HEK293 (cell line): Measurements from ENCODE around the gene INPP5B.

Experiments
- TRIM28 ChIP-seq: IDR thresholded peaks from 2 replicates; pipeline ENCODE4 v1.6.1; 2011; ENCODE audit warnings: low read length, control low read depth, borderline replicate concordance
- ZEB2 ChIP-seq: fragments of 450-650 bp; formaldehyde crosslinking; IDR thresholded peaks from 2 replicates; pipeline ENCODE4 v1.5.1; 2016; ENCODE audit warnings: missing biosample characterization, missing genetic modification characterization
- ZNF112 ChIP-seq: fragments of 450-650 bp; formaldehyde crosslinking; IDR thresholded peaks from 2 replicates; pipeline ENCODE4 v1.5.0; 2017; ENCODE audit warnings: missing biosample characterization, missing genetic modification characterization
- ZNF140 ChIP-seq: fragments of 450-650 bp; formaldehyde crosslinking; IDR thresholded peaks from 2 replicates; pipeline ENCODE4 v1.5.1; 2016; ENCODE audit warnings: missing biosample characterization, missing genetic modification characterization
- ZNF501 ChIP-seq: fragments of 450-650 bp; formaldehyde crosslinking; IDR thresholded peaks from 2 replicates; pipeline ENCODE4 v1.5.1; 2016; ENCODE audit warnings: missing biosample characterization, missing genetic modification characterization
- ZNF670 ChIP-seq: fragments of 450-650 bp; formaldehyde crosslinking; IDR thresholded peaks from 2 replicates; pipeline ENCODE4 v1.5.1; 2016; ENCODE audit warnings: missing biosample characterization, missing genetic modification characterization, low read depth
- ZNF785 ChIP-seq: fragments of 450-650 bp; formaldehyde crosslinking; IDR thresholded peaks from 2 replicates; pipeline ENCODE4 v1.5.1; 2016; ENCODE audit warnings: missing biosample characterization, missing genetic modification characterization
- ZNF830 ChIP-seq: fragments of 450-650 bp; IDR thresholded peaks from 2 replicates; pipeline ENCODE4 v1.5.0; 2018; ENCODE audit warnings: missing biosample characterization, missing genetic modification characterization, low read depth, mild to moderate bottlenecking, moderate library complexity
- TF ChIP-seq, protein P1 (sequence below): fragments of 450-650 bp; formaldehyde crosslinking; IDR thresholded peaks from 2 replicates; pipeline ENCODE4 v1.5.1; 2016; ENCODE audit warnings: missing biosample characterization, missing genetic modification characterization
- TF ChIP-seq, protein P2 (sequence below): fragments of 450-650 bp; formaldehyde crosslinking; IDR thresholded peaks from 2 replicates; pipeline ENCODE4 v1.5.1; 2016; ENCODE audit warnings: missing biosample characterization, missing genetic modification characterization
- TF ChIP-seq, protein P3 (sequence below): fragments of 450-650 bp; formaldehyde crosslinking; IDR thresholded peaks from 2 replicates; pipeline ENCODE4 v1.5.1; 2017; ENCODE audit warnings: missing biosample characterization, mild to moderate bottlenecking, missing genetic modification characterization, moderate library complexity
- TF ChIP-seq, protein P4 (sequence below): fragments of 450-650 bp; formaldehyde crosslinking; IDR thresholded peaks from 2 replicates; pipeline ENCODE4 v1.5.1; 2017; ENCODE audit warnings: missing biosample characterization, missing genetic modification characterization
- TF ChIP-seq, protein P5 (sequence below): fragments of 450-650 bp; formaldehyde crosslinking; IDR thresholded peaks from 2 replicates; pipeline ENCODE4 v1.5.1; 2016; ENCODE audit warnings: missing biosample characterization, missing genetic modification characterization

DNA sequence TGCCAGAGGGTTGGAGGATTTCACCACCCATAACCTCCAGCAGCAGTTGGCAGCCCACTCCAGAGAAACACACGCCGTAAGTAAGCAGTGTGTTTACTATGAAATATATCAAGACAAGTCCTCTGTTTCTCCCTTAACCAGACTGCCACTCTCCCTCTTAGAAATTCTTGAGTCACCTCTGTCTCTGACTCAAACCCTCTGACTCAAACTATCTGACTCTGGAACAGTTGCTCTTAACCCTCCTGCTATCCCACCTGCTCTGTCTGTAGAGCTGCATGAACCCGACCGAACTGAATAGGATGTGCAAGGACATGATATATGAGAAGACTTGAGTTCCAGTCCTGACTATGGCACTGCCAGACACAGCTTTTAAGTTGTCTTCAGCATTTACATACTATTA is 14.1 kb downstream of the INPP5B start:
- TF ChIP-seq ZNF501 (tag by site-specific recombination) (no peak), ZNF830 (tag by site-specific recombination) (no peak), ZNF670 (tag by site-specific recombination) (no peak), TRIM28 (no peak), ZNF785 (tag by site-specific recombination) (no peak), ZNF112 (tag by site-specific recombination) (no peak), ZEB2 (tag by site-specific recombination) (no peak), ZNF140 (tag by site-specific recombination) (no peak)
- TF ChIP-seq, protein P1, sequence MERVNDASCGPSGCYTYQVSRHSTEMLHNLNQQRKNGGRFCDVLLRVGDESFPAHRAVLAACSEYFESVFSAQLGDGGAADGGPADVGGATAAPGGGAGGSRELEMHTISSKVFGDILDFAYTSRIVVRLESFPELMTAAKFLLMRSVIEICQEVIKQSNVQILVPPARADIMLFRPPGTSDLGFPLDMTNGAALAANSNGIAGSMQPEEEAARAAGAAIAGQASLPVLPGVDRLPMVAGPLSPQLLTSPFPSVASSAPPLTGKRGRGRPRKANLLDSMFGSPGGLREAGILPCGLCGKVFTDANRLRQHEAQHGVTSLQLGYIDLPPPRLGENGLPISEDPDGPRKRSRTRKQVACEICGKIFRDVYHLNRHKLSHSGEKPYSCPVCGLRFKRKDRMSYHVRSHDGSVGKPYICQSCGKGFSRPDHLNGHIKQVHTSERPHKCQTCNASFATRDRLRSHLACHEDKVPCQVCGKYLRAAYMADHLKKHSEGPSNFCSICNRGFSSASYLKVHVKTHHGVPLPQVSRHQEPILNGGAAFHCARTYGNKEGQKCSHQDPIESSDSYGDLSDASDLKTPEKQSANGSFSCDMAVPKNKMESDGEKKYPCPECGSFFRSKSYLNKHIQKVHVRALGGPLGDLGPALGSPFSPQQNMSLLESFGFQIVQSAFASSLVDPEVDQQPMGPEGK = no peak
- TF ChIP-seq, protein P2, sequence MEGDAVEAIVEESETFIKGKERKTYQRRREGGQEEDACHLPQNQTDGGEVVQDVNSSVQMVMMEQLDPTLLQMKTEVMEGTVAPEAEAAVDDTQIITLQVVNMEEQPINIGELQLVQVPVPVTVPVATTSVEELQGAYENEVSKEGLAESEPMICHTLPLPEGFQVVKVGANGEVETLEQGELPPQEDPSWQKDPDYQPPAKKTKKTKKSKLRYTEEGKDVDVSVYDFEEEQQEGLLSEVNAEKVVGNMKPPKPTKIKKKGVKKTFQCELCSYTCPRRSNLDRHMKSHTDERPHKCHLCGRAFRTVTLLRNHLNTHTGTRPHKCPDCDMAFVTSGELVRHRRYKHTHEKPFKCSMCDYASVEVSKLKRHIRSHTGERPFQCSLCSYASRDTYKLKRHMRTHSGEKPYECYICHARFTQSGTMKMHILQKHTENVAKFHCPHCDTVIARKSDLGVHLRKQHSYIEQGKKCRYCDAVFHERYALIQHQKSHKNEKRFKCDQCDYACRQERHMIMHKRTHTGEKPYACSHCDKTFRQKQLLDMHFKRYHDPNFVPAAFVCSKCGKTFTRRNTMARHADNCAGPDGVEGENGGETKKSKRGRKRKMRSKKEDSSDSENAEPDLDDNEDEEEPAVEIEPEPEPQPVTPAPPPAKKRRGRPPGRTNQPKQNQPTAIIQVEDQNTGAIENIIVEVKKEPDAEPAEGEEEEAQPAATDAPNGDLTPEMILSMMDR (tag by site-specific recombination) = no peak
- TF ChIP-seq, protein P3, sequence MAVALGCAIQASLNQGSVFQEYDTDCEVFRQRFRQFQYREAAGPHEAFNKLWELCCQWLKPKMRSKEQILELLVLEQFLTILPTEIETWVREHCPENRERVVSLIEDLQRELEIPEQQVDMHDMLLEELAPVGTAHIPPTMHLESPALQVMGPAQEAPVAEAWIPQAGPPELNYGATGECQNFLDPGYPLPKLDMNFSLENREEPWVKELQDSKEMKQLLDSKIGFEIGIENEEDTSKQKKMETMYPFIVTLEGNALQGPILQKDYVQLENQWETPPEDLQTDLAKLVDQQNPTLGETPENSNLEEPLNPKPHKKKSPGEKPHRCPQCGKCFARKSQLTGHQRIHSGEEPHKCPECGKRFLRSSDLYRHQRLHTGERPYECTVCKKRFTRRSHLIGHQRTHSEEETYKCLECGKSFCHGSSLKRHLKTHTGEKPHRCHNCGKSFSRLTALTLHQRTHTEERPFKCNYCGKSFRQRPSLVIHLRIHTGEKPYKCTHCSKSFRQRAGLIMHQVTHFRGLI (tag by site-specific recombination) = no peak
- TF ChIP-seq, protein P4, sequence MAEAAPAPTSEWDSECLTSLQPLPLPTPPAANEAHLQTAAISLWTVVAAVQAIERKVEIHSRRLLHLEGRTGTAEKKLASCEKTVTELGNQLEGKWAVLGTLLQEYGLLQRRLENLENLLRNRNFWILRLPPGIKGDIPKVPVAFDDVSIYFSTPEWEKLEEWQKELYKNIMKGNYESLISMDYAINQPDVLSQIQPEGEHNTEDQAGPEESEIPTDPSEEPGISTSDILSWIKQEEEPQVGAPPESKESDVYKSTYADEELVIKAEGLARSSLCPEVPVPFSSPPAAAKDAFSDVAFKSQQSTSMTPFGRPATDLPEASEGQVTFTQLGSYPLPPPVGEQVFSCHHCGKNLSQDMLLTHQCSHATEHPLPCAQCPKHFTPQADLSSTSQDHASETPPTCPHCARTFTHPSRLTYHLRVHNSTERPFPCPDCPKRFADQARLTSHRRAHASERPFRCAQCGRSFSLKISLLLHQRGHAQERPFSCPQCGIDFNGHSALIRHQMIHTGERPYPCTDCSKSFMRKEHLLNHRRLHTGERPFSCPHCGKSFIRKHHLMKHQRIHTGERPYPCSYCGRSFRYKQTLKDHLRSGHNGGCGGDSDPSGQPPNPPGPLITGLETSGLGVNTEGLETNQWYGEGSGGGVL (tag by site-specific recombination) = no peak
- TF ChIP-seq, protein P5, sequence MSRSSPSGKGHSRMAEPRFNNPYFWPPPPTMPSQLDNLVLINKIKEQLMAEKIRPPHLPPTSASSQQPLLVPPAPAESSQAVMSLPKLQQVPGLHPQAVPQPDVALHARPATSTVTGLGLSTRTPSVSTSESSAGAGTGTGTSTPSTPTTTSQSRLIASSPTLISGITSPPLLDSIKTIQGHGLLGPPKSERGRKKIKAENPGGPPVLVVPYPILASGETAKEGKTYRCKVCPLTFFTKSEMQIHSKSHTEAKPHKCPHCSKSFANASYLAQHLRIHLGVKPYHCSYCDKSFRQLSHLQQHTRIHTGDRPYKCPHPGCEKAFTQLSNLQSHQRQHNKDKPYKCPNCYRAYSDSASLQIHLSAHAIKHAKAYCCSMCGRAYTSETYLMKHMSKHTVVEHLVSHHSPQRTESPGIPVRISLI (tag by site-specific recombination) = no peak
